CD4-positive, alpha-beta T cell treated with Interleukin-17A for 1 hour (primary cell): Measurements from ENCODE around the gene COL18A1.
"Not testable (repeated sequence)": the region's sequence is repeated elsewhere in the genome, so short reads cannot be mapped to it uniquely, and the experiment has no call there.

Experiments used
- DNase-seq: peaks from one replicate; pipeline ENCODE4 v3.0.0-alpha.2; 2020

The COL18A1 gene

DNA sequence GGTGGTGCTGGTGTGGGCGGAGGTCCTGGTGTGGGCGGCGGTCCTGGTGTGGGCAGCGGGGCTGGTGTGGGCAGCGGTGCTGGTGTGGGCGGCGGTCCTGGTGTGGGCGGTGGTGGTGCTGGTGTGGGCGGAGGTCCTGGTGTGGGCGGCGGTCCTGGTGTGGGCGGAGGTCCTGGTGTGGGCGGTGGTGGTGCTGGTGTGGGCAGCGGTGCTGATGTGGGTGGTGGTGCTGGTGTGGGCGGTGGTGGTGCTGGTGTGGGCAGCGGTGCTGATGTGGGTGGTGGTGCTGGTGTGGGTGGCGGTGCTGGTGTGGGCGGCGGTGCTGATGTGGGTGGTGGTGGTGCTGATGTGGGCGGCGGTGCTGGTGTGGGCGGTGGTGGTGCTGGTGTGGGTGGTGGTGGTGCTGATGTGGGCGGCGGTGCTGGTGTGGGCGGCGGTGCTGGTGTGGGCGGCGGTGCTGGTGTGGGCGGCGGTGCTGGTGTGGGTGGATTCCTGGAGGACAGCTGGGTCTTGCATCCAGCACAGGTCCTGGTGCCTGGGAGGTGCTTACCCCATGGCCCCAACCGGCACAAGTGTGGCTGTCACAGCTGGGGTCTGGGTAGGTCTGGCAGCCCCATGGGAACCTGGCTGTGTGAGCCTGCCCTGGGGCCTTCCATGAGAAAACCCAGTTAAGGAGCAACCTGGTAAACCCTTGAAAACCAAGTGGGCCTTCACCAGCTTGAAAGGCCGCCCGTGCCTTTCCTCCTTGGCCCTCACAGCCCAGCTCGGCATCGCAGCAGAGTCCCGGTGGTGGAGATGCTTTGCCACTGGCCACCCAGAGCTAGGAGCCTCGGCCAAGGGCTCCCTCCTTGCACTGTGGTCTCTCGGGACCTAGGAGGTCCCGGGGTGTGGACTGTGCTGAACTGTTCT, 38.0 kb downstream of the COL18A1 start:
- not testable (repeated sequence) for DNase-seq

GRCh38 chr21:45443595-45444181, 38.7 kb downstream of the COL18A1 start:
- no peak for DNase-seq

DNA sequence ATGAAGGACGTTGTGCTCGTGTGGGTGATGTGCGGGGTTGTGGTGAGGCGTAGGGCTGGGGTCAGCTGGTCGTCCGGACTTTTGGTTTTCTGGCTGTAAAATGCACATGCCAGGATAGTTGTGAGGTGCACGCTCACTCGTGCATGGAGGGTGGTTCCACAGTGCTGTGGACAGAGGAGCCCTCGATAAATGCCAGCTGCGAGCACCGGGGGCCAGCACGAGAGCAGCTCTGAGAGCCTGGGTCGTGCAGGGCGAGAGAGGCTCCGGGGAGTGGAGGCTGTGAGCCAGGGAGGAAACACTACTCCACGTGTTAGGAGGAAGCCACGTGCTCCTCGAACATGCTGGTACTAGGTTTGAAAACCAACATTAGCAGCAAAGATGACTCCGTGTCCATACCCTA, 39.4 kb downstream of the COL18A1 start:
- no peak for DNase-seq

GRCh38 chr21:45445369-45445768, 40.4 kb downstream of the COL18A1 start:
- no peak for DNase-seq

DNA sequence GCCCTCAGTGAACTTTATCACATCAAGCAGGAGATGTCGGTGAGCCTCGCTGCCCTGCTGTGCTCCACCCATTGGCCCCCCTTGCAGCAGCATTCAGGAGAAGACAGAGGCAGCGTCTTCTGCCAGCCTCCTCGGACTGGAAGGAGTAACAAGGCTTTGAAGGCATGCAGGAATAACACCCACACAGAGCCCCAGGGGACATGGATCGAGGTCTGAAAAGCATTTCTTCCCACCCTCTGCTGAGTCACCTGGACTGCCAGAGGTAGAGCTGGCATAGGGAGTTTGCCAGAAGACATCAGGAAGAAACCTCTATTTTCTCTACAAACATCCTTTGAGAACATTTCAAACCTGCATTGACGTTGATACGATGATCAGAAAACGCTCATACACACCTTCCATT, 42.9 kb downstream of the COL18A1 start:
- no peak for DNase-seq

DNA sequence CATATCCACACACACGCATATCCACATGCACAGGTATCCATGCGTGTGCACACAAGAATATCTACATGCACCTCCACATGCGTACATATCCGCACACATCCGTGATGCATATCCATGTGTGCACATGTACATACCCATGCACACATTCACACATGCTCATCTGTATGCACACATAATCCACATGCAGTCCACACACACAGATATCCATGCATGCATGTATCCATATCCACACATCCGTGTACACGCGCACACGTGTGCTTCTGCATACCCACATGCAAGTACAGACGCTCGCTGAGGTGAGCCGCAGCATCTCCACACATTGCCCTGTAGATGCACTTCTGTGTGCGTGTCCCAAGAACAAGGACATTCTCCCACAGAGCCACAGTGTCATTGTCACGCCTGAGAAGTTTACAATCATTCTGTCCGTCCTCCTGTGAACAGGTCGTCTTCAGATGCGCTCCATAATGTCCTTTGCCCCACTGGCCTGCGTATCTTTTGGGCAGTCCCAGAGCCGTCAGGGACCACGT, 43.4 kb downstream of the COL18A1 start:
- DNase-seq = no peak

DNA sequence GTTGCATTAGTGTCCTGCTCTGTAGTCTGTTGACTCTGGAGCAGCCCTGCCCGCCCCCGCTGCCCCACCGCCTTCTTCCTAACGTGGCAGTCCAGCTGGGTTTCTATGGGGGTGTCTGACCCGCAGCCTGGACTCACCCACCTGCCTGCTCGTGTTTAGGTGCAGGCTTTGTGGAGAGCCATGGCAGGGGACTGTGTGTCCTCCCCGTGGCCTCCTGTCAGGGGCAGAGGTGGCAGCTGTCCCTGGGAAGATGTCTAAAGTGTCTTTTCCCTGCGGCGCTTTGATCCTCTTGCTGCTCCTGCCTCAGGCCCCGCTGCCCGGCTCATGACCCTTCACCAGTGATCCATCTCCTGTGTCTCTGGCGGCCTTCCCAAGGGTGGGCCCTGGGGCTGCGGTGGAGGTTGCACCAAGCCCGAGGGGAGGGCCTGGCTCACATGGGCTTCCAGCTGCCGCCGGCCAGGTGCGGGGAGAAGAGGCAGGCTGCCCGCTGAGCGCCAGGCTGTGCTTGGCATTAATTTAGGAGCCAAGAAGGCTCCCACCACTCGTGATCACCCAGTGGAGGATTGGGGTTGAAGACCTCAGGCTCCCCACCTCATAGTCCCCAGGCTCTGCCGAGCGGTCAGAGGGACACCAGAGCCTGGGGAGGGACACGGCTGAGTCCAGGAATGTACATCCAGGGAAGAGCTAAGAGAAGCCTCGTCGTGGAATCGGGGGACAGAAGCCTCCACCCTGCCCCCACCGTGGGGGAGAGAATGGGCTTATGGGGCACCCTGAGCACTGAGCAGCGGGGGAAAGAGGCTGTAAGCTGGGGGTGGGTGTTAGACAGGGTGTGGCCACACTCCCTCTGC, 44.1 kb downstream of the COL18A1 start:
- no peak for DNase-seq

DNA sequence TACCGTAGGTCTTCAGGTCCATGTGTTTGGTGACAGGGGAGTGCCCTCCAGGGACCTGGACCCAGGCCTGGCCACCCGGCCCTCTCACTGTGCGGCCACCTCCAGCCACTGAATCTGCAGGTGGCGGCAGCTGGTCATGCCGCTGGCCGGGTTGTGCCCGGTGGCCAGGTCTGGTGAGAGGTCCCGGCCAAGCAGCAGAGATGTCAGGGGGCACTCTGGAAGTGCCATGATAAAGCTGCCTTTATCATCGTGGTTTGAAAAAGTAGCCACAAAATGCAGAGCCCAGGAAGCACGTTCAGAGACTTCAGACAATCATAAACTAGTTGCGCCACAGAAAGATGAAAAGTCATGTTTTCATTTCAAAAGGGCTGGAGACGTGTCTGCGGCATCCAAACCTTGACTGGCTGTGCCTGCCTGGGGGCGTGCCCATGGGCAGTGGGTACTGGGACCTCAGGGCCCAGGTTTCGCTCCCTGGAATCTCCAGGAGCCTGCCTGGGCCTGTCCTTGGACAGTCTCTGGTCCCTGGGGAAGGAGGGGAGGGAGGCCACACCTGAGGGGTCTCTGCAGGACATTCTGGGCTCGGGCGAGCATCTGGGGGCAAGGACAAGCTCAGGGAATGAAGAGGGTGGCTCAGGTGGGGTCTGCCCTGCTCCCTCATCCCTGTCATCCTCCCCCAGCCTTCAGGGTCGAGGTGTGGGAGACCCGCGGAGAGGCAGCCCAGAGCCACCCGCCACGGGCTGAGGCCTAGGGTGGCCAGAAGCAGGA, 44.9 kb downstream of the COL18A1 start:
- DNase-seq = no peak

GRCh38 chr21:45450423-45451090, 45.6 kb downstream of the COL18A1 start:
- DNase-seq = no peak

- DNase-seq = no peak
Measured at GRCh38 chr21:45451091-45451740, 46.3 kb downstream of the COL18A1 start.

DNA sequence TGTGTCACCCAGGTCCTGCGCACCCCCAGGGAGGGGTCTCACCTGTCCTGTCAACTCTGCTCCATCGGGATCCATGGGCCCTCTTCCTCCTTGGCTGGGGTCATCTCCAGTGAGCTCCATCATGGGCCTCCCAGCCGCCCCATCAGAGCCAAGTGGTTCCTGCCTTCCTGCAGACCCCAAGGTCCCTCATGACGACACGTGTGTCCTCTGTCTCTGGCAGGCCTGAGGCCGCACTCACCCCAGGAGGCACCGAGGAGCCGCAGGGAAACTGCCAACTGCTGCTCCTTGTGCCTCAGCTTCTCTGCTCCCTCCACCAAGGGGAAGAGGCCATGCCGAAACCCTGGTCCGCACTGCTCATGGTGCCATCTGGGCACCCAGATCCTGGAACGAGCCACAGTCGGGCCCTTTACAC, 46.8 kb downstream of the COL18A1 start:
- DNase-seq = no peak

DNA sequence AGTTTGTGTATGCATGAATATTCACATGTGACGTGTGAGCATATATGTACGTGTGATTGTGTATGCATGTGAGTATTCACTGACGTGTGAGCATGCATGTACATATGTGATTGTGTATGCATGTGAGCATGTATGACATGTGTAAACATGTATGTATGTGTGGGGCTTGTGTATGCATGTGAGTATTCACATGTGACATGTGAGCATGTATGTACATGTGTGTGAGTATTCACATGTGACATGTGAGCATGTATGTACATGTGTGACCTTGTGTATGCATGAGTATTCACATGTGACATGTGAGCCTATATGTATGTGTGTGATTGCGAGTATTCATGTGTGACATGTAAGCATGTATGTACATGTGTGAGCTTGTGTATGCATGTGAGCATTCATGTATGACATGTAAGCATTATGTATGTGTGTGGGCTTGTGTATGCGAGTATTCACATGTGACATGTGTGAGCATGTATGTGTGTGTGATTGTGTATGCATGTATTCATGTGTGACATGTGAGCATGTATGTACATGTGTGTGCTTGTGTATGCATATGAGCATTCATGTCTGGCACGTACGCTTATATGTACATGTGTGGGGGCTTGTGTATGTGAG, 47.8 kb downstream of the COL18A1 start:
- DNase-seq = no peak

- DNase-seq = no peak
Measured at GRCh38 chr21:45453308-45453950, 48.5 kb downstream of the COL18A1 start.

GRCh38 chr21:45454060-45454925, 49.3 kb downstream of the COL18A1 start:
- DNase-seq = no peak

DNA sequence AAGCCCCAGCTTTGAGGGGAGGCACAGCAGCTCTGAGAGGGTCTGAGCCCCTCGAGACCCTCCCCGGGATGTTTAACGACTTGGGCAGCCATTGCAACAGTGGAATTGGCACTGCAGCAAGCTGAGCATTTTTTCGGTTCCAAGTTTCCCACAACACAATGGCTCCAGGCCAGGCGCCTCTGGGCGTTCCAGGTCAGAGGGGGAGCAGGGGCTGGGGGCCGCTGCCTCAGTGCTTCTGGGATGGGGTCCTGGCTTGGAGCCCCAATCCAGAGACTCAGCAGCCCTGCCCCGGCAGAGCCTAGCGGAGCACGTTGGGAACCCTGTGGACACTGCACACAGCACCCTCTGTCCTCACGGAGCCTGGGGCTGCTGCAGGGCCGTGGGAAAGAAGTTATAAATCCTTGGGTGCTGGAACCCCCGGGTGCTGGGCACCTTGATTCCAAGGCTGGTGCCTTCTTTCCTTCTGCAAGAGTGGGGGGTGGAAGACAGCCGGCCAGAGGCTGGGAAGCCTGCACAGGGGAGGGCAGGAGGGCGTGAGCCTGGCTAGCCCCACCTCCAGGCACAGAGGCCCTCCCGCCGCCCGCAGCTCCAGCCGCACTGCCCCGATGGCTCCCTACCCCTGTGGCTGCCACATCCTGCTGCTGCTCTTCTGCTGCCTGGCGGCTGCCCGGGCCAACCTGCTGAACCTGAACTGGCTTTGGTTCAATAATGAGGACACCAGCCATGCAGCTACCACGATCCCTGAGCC, 50.1 kb downstream of the COL18A1 start:
- no peak for DNase-seq

GRCh38 chr21:45455674-45456583, 51.0 kb downstream of the COL18A1 start:
- no peak for DNase-seq

GRCh38 chr21:45456584-45457160, 51.7 kb downstream of the COL18A1 start:
- no peak for DNase-seq
